ENCODE measurements around the gene PERCC1. TPM values are rescaled to one million over a fixed set of nuclear protein-coding genes. Genes with fewer than 3 reads are reported as not detected.

The PERCC1 gene
- total RNA-seq, 6 experiments from 2014 or later: not detected

- Histone ChIP-seq H3K9me3 (no peaks in the 10 kb centered on the region), H3K4me1 (peaks cover 0 to 5% (median 0%) of the 10 kb centered on the region in 4 donors), H3K27ac (no peak overlapping the region), H3K4me3 (no peak overlapping the region), H3K27me3 (no peaks in the 10 kb centered on the region), H3K36me3 (peaks cover 0 to 33% (median 5%) of the 10 kb centered on the region in 4 donors)
- ATAC-seq (no peak), DNase-seq (no peak)
- no CpG with 5 or more reads among the region's 22 CpGs for WGBS (ENCODE audit: insufficient coverage, low coverage, low lambda C conversion rate, missing lambda C conversion rate)
- no peak for TF ChIP-seq POLR2A (IDR thresholded peaks at IDR 0.05)
- TF ChIP-seq CTCF (IDR thresholded peaks at IDR 0.05): no peak
- intact Hi-C loops (cut with DNase I): no loop called here
Measured at GRCh38 chr16:1403036-1403435, 27.8 kb upstream of the PERCC1 start.

GRCh38 chr16:1403733-1404132, 27.1 kb upstream of the PERCC1 start:
- H3K9me3 ChIP-seq: no peaks in the 10 kb centered on the region
- peaks cover 0 to 29% (median 5%) of the 10 kb centered on the region in 4 donors for H3K36me3 ChIP-seq
- ATAC-seq (no peak), DNase-seq (no peak)
- peaks cover 0 to 10% (median 0%) of the 10 kb centered on the region in 4 donors for H3K4me1 ChIP-seq
- 92% methylated on average over 7 of the region's 14 CpGs for WGBS (ENCODE audit: insufficient coverage, low coverage, low lambda C conversion rate, missing lambda C conversion rate)
- no peak overlapping the region for H3K27ac ChIP-seq
- TF ChIP-seq CTCF (IDR thresholded peaks at IDR 0.05): no peak
- no peak for TF ChIP-seq POLR2A (IDR thresholded peaks at IDR 0.05)
- no peaks in the 10 kb centered on the region for H3K27me3 ChIP-seq
- intact Hi-C loops (cut with DNase I): no loop called here
- no peak overlapping the region for H3K4me3 ChIP-seq

- ATAC-seq (peak in 1 of 4 donors; percentile 13), DNase-seq (no peak)
- 50% methylated on average over 5 of the region's 11 CpGs for WGBS (ENCODE audit: insufficient coverage, low coverage, low lambda C conversion rate, missing lambda C conversion rate)
- Histone ChIP-seq H3K27me3 (no peaks in the 10 kb centered on the region), H3K4me3 (peak overlapping the region; percentile 9 to 49 (median 12)), H3K9me3 (no peaks in the 10 kb centered on the region), H3K27ac (no peak overlapping the region), H3K4me1 (peaks cover 0 to 10% (median 0%) of the 10 kb centered on the region in 4 donors), H3K36me3 (peaks cover 0 to 5% (median 0%) of the 10 kb centered on the region in 4 donors)
- intact Hi-C loops (cut with DNase I): no loop called here
- no peak for TF ChIP-seq CTCF (IDR thresholded peaks at IDR 0.05)
- no peak for TF ChIP-seq POLR2A (IDR thresholded peaks at IDR 0.05)
Measured at GRCh38 chr16:1407753-1408152, 23.1 kb upstream of the PERCC1 start.

GRCh38 chr16:1408171-1408837, 22.6 kb upstream of the PERCC1 start:
- DNase-seq (peak; percentile 93 to 94 (median 94)), ATAC-seq (peak; percentile 88 to 100 (median 98))
- peaks cover 0 to 10% (median 0%) of the 10 kb centered on the region in 4 donors for H3K4me1 ChIP-seq
- peak overlapping the region; percentile 9 to 49 (median 12) for H3K4me3 ChIP-seq
- no peaks in the 10 kb centered on the region for H3K27me3 ChIP-seq
- no peaks in the 10 kb centered on the region for H3K9me3 ChIP-seq
- 10% methylated on average over 13 of the region's 42 CpGs for WGBS (ENCODE audit: insufficient coverage, low coverage, low lambda C conversion rate, missing lambda C conversion rate)
- no peak for TF ChIP-seq POLR2A (IDR thresholded peaks at IDR 0.05)
- no peak for TF ChIP-seq CTCF (IDR thresholded peaks at IDR 0.05)
- H3K36me3 ChIP-seq: no peaks in the 10 kb centered on the region
- intact Hi-C loops (cut with DNase I): no loop called here
- H3K27ac ChIP-seq: no peak overlapping the region

All from right lobe of liver (tissue), 6 donors.